Stimulated activated CD4-positive, alpha-beta T cell treated with anti-CD3 and anti-CD28 coated beads, Interleukin-12 subunit alpha, Interleukin-12 subunit beta, amount 100 ng/mL, for 24 hours (primary cell): ENCODE measurements around the gene SDK2.

Experiments used
- DNase-seq, 2 experiments: peaks; one replicate each; pipeline ENCODE4 v3.0.0-alpha.2; 2020; ENCODE audit warnings: low read depth in 2 of 2

SDK2 gene

GRCh38 chr17:73420897-73421296 is 223.3 kb downstream of the SDK2 start:
- no peak for DNase-seq

GRCh38 chr17:73419881-73420280 is 224.4 kb downstream of the SDK2 start:
- no peak for DNase-seq

DNA sequence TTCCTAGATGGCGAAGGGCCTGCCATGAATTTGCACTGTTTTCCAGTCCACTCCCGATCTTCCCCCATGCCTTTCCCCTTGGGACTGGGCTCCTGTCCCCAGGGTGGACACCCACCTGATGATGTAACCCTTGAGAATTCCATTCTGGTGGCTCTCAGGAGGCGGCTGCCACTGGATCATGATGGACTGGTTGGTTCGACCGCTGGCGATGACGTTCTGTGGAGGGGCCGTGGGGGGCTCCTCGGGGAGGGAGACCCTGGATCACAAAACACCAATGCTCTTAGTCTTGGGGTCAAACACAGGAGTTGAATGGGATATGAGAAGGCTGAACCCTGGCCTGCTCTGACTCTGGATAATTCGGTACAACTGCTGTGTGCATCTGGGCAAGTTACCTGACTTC is 225.2 kb downstream of the SDK2 start:
- DNase-seq = no peak

DNA sequence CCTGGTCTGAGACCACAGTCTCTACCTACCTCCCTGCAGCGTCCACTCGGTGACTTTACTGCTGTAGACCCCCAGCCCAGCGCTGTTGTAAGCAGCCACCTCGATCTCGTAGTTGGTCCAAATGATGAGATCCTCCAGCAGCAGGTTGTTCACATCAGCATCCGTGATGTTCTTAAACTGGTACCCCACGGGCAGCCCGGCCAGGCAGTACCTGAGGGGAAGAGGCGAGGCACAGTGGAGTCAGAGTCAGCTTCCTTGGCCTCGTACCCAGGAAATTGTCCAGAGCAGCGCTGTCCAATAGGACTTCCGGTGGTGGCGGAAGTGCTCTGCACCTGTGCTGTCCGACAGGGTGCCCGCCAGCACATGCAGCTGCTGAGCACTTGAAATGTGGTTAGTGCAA is 228.5 kb downstream of the SDK2 start:
- DNase-seq = no peak

DNA sequence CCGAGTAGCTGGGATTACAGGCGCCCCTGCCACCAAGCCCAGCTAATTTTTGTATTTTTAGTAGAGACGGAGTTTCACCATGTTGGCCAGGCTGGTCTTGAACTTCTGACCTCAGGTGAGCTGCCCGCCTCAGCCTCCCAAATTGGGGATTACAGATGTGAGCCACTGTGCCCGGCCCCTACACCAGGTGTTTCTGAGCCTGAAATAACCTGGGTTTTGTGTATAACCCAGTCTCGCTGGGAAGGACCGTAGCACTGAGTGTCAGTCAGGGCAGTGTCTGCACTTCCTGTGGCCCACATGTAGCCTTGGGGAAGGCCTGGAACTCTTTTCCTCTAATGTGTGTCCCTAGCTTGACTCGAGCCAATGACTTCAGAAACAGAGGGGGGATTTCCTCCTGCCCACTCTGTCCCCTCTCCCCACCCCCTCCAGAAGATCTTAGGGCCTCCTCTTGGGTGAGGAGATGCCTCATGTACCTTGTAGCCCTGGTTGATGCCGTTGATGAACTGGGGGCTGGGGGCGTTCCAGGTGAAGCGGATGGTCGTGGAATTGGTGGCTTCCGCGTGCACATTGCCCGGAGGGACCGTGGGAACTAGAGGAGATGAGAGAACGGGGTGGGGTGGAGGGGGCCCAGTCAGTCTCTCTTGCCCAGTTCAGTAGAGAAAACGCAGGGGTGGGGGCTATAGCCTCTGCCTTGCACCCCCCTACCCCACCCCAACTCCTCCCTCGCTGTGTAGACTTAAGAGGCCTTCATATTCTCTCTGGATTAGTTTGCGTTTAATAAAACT is 229.9 kb downstream of the SDK2 start:
- no peak for DNase-seq

DNA sequence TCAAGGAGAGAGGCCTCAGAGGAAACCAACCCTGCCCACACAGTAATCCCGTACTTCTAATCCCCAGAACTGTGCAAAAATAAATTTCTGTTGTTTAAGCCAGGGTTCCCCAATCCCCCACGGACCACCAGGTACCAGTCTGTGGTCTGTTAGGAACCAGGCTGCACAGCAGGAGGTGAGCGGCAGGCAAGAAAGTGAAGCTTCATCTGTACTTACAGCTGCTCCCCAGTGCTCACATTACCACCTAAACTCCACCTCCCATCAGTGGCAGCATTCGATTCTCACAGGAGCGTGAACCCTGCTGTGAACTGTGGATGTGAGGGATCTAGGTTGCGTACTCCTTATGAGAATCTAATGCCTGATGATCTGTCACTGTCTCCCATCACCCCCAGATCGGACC is 231.3 kb downstream of the SDK2 start:
- no peak for DNase-seq

DNA sequence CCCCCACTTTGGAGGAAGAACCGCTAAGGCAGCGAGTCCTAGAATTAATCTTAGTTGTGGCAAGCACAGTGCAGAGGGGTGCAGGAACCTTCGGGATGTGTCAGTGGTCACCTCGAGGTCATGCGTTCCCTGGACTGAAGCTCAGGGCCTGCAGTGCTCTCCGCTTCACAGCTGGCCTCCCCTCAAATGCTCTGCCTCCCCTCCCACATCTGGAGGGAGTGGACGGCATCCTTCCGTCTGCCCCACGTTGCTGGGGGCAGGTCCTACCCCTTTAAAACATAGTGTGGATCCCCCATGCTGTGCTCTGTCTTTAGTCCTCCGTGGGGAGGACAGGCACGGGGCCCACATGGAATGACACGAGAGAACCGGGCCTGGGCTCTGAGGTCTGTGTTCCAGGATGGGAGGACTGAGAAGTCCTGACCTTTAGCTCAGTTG is 232.9 kb downstream of the SDK2 start:
- no peak for DNase-seq

- no peak for DNase-seq
These were observed 233.5 kb downstream of the SDK2 start for GRCh38 chr17:73410586-73411312.

GRCh38 chr17:73404246-73404645 is 240.0 kb downstream of the SDK2 start:
- DNase-seq = no peak

GRCh38 chr17:73402466-73402865 is 241.8 kb downstream of the SDK2 start:
- DNase-seq = no peak

GRCh38 chr17:73401911-73402310 is 242.3 kb downstream of the SDK2 start:
- DNase-seq = no peak

GRCh38 chr17:73400915-73401545 is 243.2 kb downstream of the SDK2 start:
- no peak for DNase-seq

DNA sequence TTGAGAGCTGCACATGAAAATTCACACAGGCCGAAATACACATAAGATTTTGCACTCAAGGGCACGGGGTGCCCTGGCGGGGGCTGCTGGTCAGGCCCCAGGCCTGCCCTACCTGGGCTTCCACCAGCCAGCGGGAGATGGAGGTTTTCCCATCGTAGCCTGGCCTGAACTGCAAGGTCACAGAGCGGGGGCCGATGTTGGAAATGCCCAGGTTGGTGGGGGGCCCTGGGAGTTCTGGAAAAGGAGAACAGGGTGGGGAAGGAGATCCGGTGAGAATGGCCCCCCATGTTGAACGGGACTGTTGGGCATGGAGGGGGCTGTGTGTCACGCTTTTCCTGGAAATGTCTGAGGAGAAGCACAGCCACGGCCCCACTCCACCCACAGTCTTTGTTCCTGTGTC is 245.2 kb downstream of the SDK2 start:
- no peak for DNase-seq

DNA sequence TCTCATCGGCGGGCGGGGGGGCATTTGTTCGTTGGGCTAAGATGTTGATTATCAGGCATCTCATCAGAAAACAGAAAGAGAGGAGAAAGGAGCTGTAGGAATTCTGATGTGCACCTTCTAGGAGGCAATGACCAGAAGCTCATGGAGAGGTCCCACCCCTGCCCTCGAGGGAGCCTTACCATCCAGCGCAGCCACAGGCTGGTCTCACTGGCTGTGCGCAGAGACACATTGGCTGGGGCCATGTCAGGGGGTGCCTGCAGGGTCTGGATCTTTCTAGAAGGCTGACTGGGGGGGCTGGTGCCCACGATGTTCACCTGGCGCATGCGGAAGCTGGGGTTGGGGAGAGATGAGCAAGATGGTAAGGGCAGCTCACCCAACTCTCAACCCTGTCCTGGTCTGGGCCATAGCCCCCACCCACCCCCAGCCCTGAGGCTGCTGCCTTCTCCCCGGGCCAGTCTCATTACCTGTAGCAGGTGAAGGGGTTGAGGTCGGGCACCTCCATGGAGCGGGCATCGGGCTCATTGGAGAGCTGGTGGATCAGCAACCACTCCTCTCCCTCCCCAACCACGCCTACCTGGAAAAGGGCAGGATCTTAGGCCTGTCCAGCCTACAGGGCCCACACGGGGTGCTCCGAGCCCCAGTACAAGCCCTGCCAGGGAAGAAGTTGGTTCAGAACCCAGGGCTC is 246.2 kb downstream of the SDK2 start:
- DNase-seq = no peak

DNA sequence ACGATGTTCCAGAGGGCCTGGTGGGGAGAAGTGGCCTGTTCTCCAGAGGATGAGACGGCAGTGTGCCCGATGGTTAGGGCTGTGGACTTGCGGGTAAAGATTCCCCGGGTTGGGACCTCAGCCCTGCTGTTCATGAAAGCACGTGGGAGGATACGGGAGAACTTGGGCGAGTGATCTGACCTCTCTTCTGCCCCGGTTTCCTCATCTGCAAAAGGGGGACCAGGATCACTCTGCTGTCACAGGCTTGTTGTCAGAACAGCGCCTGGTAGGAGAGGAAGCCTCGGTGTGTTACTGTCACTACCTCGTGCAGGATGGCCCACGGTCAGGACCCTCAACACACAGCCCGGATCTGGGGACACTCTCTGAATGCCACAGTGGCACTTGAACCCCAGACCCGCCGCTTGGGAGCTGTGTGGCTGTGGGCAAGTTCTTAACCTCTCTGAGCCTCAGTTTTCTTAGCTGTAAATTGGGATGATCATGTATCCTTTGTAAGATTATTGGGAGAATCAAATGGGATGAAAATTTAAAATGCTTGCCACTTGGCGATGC is 246.9 kb downstream of the SDK2 start:
- DNase-seq = no peak

DNA sequence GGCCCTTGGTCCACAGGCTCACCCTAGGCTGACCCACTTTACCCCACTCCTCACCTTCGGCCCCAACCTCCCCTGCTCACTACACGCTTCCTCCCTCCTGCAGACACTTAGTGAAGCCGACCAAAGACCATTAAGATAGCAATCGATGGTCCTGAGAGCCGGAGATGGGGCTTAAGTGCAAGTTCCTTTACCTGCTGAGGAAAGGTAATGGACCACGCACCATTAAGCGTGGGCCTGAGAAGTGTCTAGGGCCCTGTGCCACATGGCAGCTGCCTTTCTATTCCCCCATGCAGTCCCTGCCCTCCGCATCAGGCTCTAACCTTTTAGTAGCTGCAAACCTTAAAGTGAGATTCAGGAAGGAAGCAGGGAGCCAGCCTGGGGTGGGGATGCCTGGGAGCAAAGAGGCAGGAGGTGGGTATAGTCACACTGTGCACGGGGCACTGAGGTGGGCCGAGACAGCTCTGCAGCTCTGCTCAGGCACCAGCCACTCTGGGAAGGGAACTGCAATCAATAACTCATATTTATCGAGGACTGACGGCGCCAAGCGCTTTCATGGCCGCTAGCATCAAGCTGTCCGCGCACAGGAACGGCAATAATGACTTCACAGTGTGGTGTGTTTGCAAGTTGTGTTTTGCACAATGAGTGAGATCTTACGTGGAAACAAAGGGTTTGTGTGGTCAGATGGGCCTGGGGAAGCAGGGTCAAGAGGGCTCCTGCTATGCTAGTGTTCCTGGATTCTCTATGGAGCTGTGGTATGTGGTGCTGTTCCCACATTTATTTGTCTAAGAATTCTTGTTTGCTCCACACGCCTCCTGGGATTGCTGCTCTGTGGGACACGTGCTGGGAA is 247.6 kb downstream of the SDK2 start:
- no peak for DNase-seq

DNA sequence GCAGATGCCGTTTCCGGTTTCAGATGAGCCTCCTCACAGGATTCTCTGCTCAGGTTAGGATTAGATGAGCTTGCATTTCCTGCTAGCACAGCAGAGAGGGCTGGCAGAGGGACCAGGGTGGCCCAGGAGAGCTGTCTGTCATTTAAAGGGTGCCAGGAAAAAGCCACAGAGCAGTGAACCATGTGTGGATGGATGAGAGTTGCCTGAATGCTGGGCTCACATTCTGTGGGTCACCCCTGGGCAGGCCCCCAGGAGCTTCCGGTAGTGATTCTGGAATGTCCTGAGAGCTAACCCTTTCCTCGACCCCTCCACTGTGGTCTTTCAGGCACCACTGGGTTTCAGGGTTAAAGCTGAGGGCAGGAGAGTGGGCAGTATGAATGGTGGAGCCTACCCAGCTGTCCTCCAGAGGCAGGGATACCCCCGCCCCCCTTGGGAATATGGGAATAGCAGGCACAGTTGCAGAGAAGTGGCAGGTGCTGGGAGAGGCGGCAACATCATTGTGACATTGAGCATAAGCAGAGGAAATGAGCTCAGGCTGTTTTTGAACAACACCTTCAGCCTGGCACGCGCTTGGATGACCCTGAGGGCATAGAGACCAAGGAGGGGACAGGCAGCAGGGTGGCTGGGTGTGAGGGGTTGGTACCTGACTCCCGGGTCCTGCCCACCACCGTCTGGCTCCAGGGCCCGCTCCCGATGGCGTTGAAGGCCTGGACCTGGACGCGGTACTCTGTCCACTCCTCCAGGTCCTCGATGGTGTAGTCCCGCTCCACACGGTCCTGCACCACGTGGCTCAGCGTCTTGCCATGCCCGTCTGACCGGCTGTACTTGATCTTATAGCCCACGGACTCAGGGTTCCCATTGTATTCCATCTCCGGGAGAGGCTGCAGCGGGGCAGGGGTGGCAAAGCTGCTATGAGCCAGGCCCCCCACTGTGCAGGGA is 249.5 kb downstream of the SDK2 start:
- DNase-seq = no peak

DNA sequence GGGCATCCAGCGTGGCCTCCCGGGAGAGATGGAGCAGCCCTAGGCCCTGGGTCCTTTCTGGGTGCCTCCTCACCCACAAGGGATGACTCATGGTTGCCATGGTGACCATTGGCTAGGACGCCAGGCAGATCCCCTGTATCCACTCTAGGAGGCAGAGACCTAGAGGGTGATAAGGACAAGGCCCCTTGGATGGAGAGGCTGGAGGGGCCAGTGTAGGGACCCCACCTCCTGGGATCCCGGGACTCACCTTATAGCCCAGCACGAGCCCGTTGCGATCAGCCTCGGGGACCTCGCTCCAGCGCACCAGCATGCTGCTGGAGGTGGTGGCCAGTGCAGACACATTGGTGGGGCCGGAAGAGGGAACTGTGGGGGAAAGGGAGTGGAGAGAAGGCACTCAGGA is 250.3 kb downstream of the SDK2 start:
- no peak for DNase-seq

DNA sequence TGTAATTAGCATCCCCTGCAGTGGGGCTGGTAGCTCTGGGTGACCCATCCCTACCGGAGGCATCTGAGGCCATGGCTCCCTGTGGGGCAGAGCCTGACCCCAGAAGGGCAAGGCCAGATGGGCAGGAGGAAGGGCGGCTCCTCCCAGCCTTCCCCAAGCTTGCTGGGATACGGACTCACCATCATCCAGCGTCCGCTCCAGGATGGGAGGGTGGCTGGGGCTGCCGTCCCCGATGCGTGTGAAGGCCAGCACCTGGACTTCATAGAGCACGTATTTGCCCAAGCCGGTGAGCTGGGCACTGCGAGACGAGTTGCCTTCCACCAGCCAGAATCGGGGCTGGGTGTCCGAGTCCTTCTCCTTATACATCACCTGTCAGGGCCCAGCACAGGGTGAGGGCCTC is 250.9 kb downstream of the SDK2 start:
- DNase-seq = no peak
